ENCODE results near the gene EZH1. TPM values are rescaled to one million over a fixed set of nuclear protein-coding genes. Genes with fewer than 3 reads are reported as not detected.
"Not testable (repeated sequence)": the region's sequence is repeated elsewhere in the genome, so short reads cannot be mapped to it uniquely, and the experiment has no call there.

The EZH1 gene
- total RNA-seq, 1 donor from 2014 or later: 13.0 TPM

- Histone ChIP-seq H3K9ac (ENCODE audit: low read depth in 1 of 3, low read length in 3 of 3) (no peak overlapping the region), H3K36me3 (ENCODE audit: control insufficient read depth in 3 of 3, insufficient read depth in 3 of 3, low read length in 3 of 3) (no peaks in the 10 kb centered on the region), H3K4me1 (ENCODE audit: control insufficient read depth in 3 of 3, insufficient read depth in 3 of 3, low read length in 3 of 3) (peaks cover 6 to 18% (median 17%) of the 10 kb centered on the region in 3 donors), H3K27ac (ENCODE audit: low read depth, low read length) (no peak overlapping the region), H3K4me3 (ENCODE audit: low read length in 3 of 3) (no peak overlapping the region), H3K9me3 (ENCODE audit: control insufficient read depth in 3 of 3, low read length in 3 of 3) (no peaks in the 10 kb centered on the region), H3K27me3 (ENCODE audit: control insufficient read depth in 3 of 3, insufficient read depth in 3 of 3, low read length in 3 of 3) (no peaks in the 10 kb centered on the region)
Observed at GRCh38 chr17:42751628-42752027, 6.8 kb upstream of the EZH1 start.

GRCh38 chr17:42750739-42751344 lies 6.0 kb upstream of the EZH1 start:
- H3K9ac ChIP-seq (ENCODE audit: low read depth in 1 of 3, low read length in 3 of 3): no peak overlapping the region
- peak overlapping the region; percentile 3 for H3K27ac ChIP-seq (ENCODE audit: low read depth, low read length)
- H3K4me1 ChIP-seq (ENCODE audit: control insufficient read depth in 3 of 3, insufficient read depth in 3 of 3, low read length in 3 of 3): peaks cover 6 to 18% (median 17%) of the 10 kb centered on the region in 3 donors
- H3K9me3 ChIP-seq (ENCODE audit: control insufficient read depth in 3 of 3, low read length in 3 of 3): no peaks in the 10 kb centered on the region
- no peaks in the 10 kb centered on the region for H3K36me3 ChIP-seq (ENCODE audit: control insufficient read depth in 3 of 3, insufficient read depth in 3 of 3, low read length in 3 of 3)
- no peak overlapping the region for H3K4me3 ChIP-seq (ENCODE audit: low read length in 3 of 3)
- H3K27me3 ChIP-seq (ENCODE audit: control insufficient read depth in 3 of 3, insufficient read depth in 3 of 3, low read length in 3 of 3): no peaks in the 10 kb centered on the region

DNA sequence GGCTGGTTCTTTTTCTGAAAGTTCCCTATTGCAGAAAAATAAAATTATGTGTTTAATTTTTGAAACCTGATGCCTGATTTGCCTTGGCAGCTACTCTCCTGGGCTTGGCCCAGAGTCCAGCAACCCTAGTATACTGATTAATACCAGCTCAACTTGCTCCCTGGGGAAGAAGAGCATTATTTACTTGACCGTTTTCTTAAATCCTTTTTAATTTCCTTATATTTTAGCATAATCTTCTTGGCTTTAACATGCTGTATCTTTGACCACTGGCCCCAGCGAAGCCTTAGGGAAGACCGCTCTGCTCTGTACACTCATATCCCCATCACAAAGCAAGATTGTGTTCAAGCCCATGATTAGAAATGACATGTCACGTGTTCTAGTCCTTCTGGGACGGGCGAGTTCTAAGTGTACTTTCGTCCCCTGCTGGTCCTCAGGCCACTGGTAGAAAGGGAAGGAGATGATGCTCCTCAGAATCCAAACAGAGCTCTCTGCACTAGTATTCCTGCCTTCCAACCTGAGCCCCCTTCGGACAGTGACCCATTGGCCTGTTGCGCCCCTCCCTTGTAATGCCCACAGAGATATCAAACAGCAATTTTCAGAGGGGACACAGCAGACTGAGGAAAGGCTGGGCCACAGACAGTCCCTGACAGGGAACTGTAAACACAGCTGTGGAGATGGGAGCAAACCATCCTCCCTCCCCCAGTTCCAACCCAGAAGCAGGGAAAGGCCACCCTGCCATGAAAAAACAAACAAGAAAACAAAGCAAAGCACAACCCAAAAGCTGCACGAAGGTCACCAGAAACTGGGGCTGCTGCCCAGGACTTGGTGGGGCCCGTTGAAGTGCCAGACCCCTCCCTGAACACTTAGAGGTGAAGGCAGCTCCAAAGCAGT lies 4.3 kb upstream of the EZH1 start:
- Histone ChIP-seq H3K27ac (ENCODE audit: low read depth, low read length) (peak overlapping the region; percentile 23), H3K4me1 (ENCODE audit: control insufficient read depth in 3 of 3, insufficient read depth in 3 of 3, low read length in 3 of 3) (peaks cover 11 to 25% (median 24%) of the 10 kb centered on the region in 3 donors)

DNA sequence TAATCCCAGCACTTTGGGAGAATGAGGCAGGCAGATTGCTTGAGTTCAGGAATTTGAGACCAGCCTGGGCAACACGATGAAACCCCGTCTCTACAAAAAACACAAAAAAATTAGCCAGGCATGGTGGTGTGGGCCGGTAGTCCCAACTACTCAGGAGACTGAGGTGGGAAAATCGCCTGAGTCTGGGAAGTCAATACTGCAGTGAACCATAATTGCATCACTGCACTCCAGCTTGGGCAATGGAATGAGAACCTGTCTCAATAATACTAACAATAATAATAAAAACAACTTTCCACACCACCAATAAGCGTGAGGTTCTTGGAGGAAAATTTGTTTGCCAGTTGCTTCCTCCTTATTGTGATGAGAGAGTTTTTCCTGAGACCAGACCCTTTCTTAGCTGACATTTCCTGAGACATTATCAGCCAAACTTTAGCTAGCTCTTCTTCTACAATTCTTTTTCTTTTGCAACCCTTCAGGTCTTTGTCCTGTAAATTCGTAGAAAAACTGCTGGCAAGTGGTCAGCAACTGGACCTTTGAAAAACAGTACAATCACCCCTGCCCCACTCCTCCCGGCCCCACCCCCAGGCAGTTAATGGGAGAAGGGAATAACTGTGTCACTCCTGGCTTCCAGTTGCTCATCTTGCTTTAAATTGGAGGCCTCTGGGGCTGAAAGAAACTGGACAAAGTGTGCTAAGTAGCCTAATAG lies 3.5 kb upstream of the EZH1 start:
- H3K4me1 ChIP-seq (ENCODE audit: control insufficient read depth in 3 of 3, insufficient read depth in 3 of 3, low read length in 3 of 3): peaks cover 19 to 33% (median 32%) of the 10 kb centered on the region in 3 donors
- no peak overlapping the region for H3K4me3 ChIP-seq (ENCODE audit: low read length in 3 of 3)
- H3K27me3 ChIP-seq (ENCODE audit: control insufficient read depth in 3 of 3, insufficient read depth in 3 of 3, low read length in 3 of 3): no peaks in the 10 kb centered on the region
- H3K36me3 ChIP-seq (ENCODE audit: control insufficient read depth in 3 of 3, insufficient read depth in 3 of 3, low read length in 3 of 3): no peaks in the 10 kb centered on the region
- H3K9ac ChIP-seq (ENCODE audit: low read depth in 1 of 3, low read length in 3 of 3): no peak overlapping the region
- H3K9me3 ChIP-seq (ENCODE audit: control insufficient read depth in 3 of 3, low read length in 3 of 3): no peaks in the 10 kb centered on the region
- H3K27ac ChIP-seq (ENCODE audit: low read depth, low read length): peak overlapping the region; percentile 23

More for the DNA sequence above, 4.3 kb upstream of the EZH1 start:
- no peak overlapping the region for H3K4me3 ChIP-seq (ENCODE audit: low read length in 3 of 3)
- H3K36me3 ChIP-seq (ENCODE audit: control insufficient read depth in 3 of 3, insufficient read depth in 3 of 3, low read length in 3 of 3): no peaks in the 10 kb centered on the region
- H3K27me3 ChIP-seq (ENCODE audit: control insufficient read depth in 3 of 3, insufficient read depth in 3 of 3, low read length in 3 of 3): no peaks in the 10 kb centered on the region
- no peaks in the 10 kb centered on the region for H3K9me3 ChIP-seq (ENCODE audit: control insufficient read depth in 3 of 3, low read length in 3 of 3)
- no peak overlapping the region for H3K9ac ChIP-seq (ENCODE audit: low read depth in 1 of 3, low read length in 3 of 3)

DNA sequence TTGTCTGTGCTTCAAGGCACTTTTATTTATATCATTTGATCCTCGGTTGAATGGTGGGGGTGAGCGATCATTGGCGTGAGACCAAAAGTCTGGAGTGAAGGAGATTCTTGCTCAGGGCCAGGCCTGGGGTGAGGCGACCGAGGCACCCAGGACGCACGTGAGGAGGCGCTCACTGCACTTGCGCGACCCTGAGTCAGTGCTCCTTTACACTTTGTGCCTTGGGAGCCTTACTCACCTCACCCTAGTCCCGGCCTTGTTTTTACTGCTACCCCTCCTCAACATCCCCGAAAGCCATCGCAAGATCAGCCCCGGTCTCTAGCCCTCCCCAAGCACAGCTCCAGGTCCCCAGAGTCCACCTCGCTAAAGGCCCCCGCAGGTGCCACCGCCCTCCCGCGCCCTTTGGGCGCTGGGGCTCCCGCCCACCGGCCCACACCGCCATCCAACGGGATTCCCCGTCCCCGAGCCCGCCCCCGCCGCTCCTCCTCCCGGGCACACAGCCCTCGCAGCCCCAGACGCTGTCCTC lies 496 bp downstream of the EZH1 start:
- H3K27ac ChIP-seq (ENCODE audit: low read depth, low read length): peak overlapping the region; percentile 90
- H3K36me3 ChIP-seq (ENCODE audit: control insufficient read depth in 3 of 3, insufficient read depth in 3 of 3, low read length in 3 of 3): no peaks in the 10 kb centered on the region
- H3K9me3 ChIP-seq (ENCODE audit: control insufficient read depth in 3 of 3, low read length in 3 of 3): no peaks in the 10 kb centered on the region
- H3K27me3 ChIP-seq (ENCODE audit: control insufficient read depth in 3 of 3, insufficient read depth in 3 of 3, low read length in 3 of 3): no peaks in the 10 kb centered on the region
- H3K4me3 ChIP-seq (ENCODE audit: low read length in 3 of 3): peak overlapping the region; percentile 88 to 94 (median 91)
- H3K4me1 ChIP-seq (ENCODE audit: control insufficient read depth in 3 of 3, insufficient read depth in 3 of 3, low read length in 3 of 3): peaks cover 20 to 26% (median 21%) of the 10 kb centered on the region in 3 donors
- H3K9ac ChIP-seq (ENCODE audit: low read depth in 1 of 3, low read length in 3 of 3): peak overlapping the region; percentile 79 to 91 (median 87)

- H3K9me3 ChIP-seq (ENCODE audit: control insufficient read depth in 3 of 3, low read length in 3 of 3): no peaks in the 10 kb centered on the region
- peak overlapping the region; percentile 90 for H3K27ac ChIP-seq (ENCODE audit: low read depth, low read length)
- H3K27me3 ChIP-seq (ENCODE audit: control insufficient read depth in 3 of 3, insufficient read depth in 3 of 3, low read length in 3 of 3): no peaks in the 10 kb centered on the region
- H3K4me3 ChIP-seq (ENCODE audit: low read length in 3 of 3): peak overlapping the region; percentile 88 to 94 (median 91)
- no peaks in the 10 kb centered on the region for H3K36me3 ChIP-seq (ENCODE audit: control insufficient read depth in 3 of 3, insufficient read depth in 3 of 3, low read length in 3 of 3)
- H3K4me1 ChIP-seq (ENCODE audit: control insufficient read depth in 3 of 3, insufficient read depth in 3 of 3, low read length in 3 of 3): peaks cover 16 to 22% (median 18%) of the 10 kb centered on the region in 3 donors
- H3K9ac ChIP-seq (ENCODE audit: low read depth in 1 of 3, low read length in 3 of 3): peak overlapping the region; percentile 79 to 91 (median 87)
Observed at GRCh38 chr17:42743595-42744282, 1.1 kb downstream of the EZH1 start.

GRCh38 chr17:42742916-42743315 lies 1.9 kb downstream of the EZH1 start:
- H3K36me3 ChIP-seq (ENCODE audit: control insufficient read depth in 3 of 3, insufficient read depth in 3 of 3, low read length in 3 of 3); H3K27me3 ChIP-seq (ENCODE audit: control insufficient read depth in 3 of 3, insufficient read depth in 3 of 3, low read length in 3 of 3); H3K27ac ChIP-seq (ENCODE audit: low read depth, low read length); H3K4me3 ChIP-seq (ENCODE audit: low read length in 3 of 3); H3K9me3 ChIP-seq (ENCODE audit: control insufficient read depth in 3 of 3, low read length in 3 of 3): not testable (repeated sequence)
- H3K4me1 ChIP-seq (ENCODE audit: control insufficient read depth in 3 of 3, insufficient read depth in 3 of 3, low read length in 3 of 3): peaks cover 16 to 22% (median 18%) of the 10 kb centered on the region in 3 donors
- peak overlapping the region in 1 of 3 donors; percentile 16 for H3K9ac ChIP-seq (ENCODE audit: low read depth in 1 of 3, low read length in 3 of 3)

- peaks cover 19 to 22% (median 21%) of the 10 kb centered on the region in 3 donors for H3K4me1 ChIP-seq (ENCODE audit: control insufficient read depth in 3 of 3, insufficient read depth in 3 of 3, low read length in 3 of 3)
- H3K27ac ChIP-seq (ENCODE audit: low read depth, low read length): no peak overlapping the region
- H3K9me3 ChIP-seq (ENCODE audit: control insufficient read depth in 3 of 3, low read length in 3 of 3): no peaks in the 10 kb centered on the region
- no peak overlapping the region for H3K4me3 ChIP-seq (ENCODE audit: low read length in 3 of 3)
- H3K27me3 ChIP-seq (ENCODE audit: control insufficient read depth in 3 of 3, insufficient read depth in 3 of 3, low read length in 3 of 3): no peaks in the 10 kb centered on the region
- H3K9ac ChIP-seq (ENCODE audit: low read depth in 1 of 3, low read length in 3 of 3): no peak overlapping the region
- H3K36me3 ChIP-seq (ENCODE audit: control insufficient read depth in 3 of 3, insufficient read depth in 3 of 3, low read length in 3 of 3): no peaks in the 10 kb centered on the region
Observed at GRCh38 chr17:42740699-42741098, 4.1 kb downstream of the EZH1 start.

DNA sequence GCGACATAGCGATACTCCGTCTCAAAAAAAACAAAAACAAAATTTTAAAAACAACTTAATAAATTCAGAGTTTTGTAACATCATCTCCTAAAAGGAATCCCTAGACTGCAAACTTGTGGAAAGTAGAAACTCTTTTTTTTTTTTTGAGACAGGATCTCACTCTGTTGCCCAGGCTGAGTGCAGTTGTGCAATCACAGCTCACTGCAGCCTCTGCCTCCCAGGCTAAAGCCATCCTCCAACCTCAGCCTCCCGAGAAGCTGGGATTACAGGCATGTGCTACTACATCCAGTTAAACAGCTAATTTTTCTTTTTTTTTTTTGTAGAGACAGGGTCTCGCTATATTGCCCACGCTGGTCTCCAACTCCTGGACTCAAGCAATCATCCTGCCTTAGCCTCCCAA lies 19.7 kb downstream of the EZH1 start:
- Histone ChIP-seq H3K9me3 (ENCODE audit: control insufficient read depth in 3 of 3, low read length in 3 of 3) (no peaks in the 10 kb centered on the region), H3K36me3 (ENCODE audit: control insufficient read depth in 3 of 3, insufficient read depth in 3 of 3, low read length in 3 of 3) (peaks cover 38 to 62% (median 41%) of the 10 kb centered on the region in 3 donors), H3K27me3 (ENCODE audit: control insufficient read depth in 3 of 3, insufficient read depth in 3 of 3, low read length in 3 of 3) (no peaks in the 10 kb centered on the region), H3K27ac (ENCODE audit: low read depth, low read length) (no peak overlapping the region), H3K4me3 (ENCODE audit: low read length in 3 of 3) (no peak overlapping the region), H3K9ac (ENCODE audit: low read depth in 1 of 3, low read length in 3 of 3) (no peak overlapping the region), H3K4me1 (ENCODE audit: control insufficient read depth in 3 of 3, insufficient read depth in 3 of 3, low read length in 3 of 3) (no peaks in the 10 kb centered on the region)

Measured in skeletal muscle tissue (tissue), 4 donors.